GM10847 (cell line): ENCODE results near the gene C16orf74.

ENCODE experiments used
- POLR2A ChIP-seq: IDR thresholded peaks from 2 replicates; pipeline ENCODE4 v1.6.1; 2011; ENCODE audit not compliant: insufficient read length; ENCODE audit errors: extremely low read depth

C16orf74 gene

GRCh38 chr16:85718153-85718477 is 32.8 kb downstream of the C16orf74 start:
- no peak for TF ChIP-seq POLR2A

DNA sequence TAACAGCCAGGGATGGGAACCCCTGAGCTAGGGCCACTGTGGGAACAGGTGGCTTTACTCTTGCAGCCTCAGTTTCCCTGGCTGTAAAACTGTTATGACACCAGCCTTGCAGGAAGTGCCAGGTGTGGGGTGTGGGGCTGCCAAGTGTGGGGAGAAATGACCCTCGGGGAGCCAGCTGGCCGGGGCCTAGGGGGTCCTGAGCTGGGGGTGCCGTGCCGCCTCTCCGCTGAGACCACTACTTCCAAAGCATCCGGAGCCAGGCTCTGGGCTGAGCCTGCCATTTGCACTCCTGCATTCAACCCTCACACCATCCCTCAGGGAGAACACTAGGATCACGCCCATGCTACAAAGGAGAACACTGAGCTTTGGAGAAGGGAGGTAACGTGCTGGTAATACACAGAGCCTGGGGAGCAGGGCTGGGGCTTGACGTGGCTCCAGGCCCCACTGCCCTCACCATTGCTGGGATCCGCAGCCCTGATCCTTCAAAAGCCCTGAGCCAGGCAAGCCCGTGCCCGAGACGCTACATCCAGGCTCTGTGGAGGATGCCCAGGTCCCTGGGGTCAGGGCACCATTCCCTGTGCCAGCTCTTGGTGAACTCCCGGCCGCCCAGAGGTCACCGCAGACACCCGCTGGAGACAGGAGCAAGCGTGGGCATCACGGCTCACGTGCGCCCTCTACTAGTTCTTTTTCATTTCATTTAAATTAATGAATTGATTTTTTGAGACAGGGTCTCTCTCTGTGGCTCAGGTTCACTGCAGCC is 33.3 kb downstream of the C16orf74 start:
- no peak for TF ChIP-seq POLR2A

DNA sequence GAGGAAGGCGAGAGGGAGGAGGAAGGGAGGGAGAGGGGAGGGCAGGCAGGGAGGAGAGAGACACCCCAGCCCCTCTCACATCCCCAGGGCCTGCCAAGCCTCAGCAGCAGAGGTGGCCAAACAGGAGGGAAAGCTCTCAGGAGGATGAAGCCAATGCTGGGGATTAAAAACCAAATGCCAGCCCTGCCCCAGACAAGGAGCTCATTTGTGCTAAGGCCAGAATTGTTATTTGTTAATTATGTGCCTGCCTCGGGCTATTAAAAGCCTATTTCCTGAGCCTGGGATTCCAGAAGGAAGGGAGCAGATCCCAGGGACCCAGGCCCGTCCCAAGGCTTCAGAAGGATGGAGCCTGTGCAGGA is 34.2 kb downstream of the C16orf74 start:
- no peak for TF ChIP-seq POLR2A

GRCh38 chr16:85716022-85716679 is 34.7 kb downstream of the C16orf74 start:
- TF ChIP-seq POLR2A: no peak

DNA sequence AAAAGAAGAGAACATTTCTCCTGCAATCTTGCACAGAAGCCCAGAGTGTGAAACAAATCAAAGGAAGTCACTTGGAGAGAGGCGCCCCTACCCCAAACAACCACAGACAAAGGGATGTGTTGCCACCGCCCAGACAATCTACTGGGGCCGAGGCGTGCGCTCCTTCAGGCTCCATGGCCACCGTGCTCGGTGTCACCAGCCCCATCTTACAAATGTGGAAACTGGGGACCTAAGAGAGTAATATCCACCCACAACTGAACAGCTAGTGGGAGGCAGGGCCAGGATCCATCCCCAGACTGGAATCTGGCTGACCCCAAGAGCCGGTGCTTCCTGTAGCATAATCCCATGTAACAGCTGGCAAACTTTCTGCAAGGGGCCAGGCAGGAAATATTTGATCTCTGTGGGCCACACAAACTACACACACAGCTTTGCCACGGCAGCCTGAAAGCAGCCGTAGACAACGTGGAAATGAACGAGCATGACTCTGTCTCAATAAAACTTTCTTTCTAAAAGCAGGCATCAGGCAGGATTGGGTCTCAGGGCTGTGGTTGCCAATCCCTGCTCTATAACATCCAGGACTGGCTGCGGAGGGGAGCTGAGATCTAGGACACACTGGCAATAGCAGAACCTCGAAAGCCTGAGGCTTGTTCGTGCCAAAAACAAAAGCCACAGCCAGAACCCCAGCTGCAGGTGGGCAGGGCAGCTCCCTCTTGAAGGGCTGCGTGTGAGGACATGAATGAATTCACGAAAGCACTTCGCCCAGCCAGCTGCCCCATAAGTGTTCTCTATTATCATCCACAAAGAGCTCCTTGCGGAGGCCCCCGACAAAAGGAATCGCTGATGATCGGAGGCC is 35.5 kb downstream of the C16orf74 start:
- no peak for TF ChIP-seq POLR2A

GRCh38 chr16:85712801-85713200 is 38.1 kb downstream of the C16orf74 start:
- no peak for TF ChIP-seq POLR2A

DNA sequence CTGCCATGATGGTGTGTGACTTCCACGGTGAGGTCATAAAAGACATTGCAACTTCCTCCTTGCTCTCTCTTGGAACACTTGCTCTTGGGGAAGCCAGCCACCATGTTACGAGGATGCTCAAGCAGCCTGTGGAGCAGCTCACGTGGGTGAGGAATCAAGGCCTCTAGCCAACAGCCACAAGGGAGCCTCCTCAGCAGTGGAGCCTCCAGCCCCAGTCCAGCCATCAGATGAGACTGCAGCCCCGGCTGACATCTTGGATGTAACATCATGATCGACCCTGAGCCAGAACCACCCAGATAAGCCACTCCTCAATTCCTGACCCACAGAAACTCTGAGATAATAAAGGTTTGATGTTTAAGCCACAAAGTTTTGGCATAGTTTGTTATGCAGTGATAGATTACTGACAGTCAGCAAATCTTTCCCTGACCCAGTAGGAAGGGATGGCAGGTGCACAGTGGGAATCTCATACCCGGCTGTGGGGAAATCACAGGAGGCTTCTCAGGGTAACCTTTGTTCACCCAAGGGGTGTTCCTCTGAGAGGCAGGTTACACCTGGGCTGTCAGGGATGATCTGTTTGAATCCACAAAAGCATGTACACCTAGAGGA is 38.8 kb downstream of the C16orf74 start:
- TF ChIP-seq POLR2A: no peak

- TF ChIP-seq POLR2A: no peak
Measured at GRCh38 chr16:85710732-85711131, 40.2 kb downstream of the C16orf74 start.

DNA sequence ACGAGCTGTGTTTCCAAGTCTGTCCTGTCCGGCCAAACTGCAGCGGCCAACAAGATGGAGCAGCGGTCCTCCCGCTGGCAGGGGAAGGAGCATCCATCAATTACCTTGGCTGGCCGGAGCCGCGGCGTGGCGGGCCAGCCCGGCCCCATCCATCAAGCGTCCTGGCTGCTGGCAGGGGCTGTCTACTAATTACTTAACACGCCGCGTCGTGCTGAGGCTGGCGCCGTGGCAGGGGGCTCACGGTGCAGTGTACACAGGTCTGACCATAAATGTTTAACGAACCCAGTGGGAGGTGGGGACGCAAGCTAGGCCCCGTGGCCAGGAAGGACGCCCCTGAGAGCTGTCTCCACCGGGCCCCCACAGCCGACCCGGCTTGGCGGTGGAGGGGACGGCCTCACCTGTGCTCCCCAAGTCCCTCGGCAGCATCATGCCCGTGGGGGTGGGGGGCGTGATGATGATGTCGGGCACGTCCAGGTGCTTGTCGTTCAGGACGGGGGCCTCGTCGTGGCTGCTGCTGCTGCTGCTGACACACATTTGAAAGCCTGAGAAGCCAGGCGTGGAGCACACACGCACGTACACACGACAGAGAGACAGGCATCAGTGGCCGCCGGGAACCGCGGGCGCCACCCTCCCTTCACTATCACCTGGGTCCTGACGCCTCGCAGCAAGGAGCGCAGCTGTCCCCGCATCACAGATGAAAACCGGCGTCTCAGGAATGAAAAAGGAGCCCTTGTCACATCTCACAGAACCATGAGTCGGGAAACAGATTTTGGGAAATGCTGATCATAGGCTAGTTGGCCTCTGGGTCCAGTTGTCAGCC is 40.9 kb downstream of the C16orf74 start:
- no peak for TF ChIP-seq POLR2A

DNA sequence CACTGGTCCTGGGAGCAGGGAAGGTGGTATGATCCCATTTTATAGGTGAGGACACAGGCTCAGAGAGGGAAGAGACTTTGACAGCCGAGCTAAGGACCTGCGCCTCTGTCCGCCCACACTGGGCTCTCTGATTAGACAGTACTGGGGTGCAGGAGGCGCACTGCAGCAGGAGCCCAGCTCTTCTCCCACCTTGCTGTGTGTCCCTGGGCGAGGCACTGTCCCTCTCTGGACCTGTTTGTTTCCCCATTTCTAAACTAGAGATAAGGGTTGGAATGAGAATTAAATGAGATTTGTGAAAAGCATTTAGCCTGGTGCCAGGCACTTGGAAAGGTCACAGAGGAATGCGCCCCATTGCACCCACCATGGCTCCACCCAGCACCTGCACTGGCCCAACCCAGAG is 42.6 kb downstream of the C16orf74 start:
- no peak for TF ChIP-seq POLR2A

- no peak for TF ChIP-seq POLR2A
Measured at GRCh38 chr16:85707528-85708095, 43.3 kb downstream of the C16orf74 start.

DNA sequence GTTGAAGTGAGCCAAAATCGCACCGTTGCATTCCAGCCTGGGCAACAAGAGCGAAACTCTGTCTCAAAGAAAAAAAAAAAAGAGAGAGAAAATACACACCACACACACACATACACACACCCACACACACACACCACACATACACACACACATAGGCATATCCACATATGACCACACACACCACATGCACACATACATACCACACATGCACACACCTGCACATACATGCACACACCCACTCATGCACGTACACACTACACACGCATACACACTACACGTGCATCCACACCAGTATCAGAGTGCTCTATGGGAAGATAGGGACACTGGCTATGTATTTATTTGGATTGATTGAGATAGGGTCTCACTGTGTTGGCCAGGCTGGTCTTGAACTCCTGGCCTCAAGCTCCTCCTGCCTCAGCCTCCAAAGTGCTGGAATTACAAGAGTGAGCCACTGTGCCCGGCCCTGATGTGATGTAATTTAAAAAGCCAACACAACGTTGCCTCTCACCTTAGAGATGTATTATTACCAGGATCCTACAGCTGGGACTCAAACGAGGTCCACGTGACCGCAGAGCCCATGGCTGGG is 44.4 kb downstream of the C16orf74 start:
- TF ChIP-seq POLR2A: no peak

DNA sequence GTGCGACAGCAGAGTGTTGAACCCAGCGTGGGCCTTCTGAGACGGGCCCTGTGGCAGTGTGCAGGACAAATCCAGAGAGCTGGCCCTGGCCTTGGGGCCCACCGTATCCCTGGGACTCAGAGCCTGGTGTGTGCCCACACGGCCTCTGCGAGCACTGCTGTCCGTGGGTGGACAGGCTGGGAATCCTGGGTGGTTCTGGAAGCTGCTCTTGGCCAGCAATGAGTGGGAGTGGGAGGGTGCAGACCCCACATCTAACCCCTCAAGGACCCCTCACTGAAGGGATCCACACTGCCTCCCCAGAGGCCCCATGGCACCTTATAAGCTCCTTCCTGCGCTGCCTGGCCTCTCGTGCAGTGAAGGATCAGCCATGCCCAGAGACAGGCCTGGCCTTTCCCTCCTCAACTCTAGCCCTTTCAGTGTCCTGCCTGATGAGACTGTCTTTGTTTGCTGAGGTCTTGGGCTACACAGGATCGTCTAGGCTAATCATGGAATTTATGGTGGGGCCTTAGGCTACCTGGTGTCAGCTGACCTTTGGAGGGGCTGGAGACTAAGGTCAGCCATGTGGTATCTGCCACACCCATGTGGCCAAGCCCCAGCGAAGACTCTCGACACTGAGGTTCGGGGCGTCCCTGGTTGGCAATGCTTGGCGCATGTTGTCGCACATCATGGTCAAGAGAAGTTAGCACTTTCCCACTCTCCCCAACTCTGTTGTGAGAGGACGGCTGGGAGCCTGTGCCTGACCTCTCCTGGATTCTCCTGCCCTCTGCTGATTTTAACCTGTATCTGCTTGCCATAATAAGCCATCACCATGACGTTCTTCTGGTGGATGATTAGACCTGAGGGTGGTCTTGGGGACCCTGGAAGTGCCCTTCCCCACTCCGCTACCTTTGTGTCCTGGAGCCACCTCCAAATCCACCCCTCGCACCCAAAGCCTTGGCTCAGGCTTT is 45.7 kb downstream of the C16orf74 start:
- TF ChIP-seq POLR2A: no peak
